Jurkat, Clone E6-1 (cell line): Measurements from ENCODE around the gene NAP1L1.
A peak's percentile ranks its signal among the peaks of the same experiment; 100 is the strongest.

Experiments used
- DNase-seq: peaks from one replicate; pipeline ENCODE4 v3.0.0-alpha.2; 2011; ENCODE audit warnings: low read depth, low spot score
- H3K4me3 ChIP-seq: 2 replicates; pipeline ENCODE4 v1.5.1; 2011; ENCODE audit warnings: mild to moderate bottlenecking, low read length, control low read depth, moderate library complexity

The NAP1L1 gene

GRCh38 chr12:76047742-76048141, 36.7 kb downstream of the NAP1L1 start:
- no peak overlapping the region for H3K4me3 ChIP-seq
- DNase-seq: no peak

- H3K4me3 ChIP-seq: no peak overlapping the region
- no peak for DNase-seq
Observed at GRCh38 chr12:76047060-76047459, 37.4 kb downstream of the NAP1L1 start.

GRCh38 chr12:76043377-76043776, 41.1 kb downstream of the NAP1L1 start:
- H3K4me3 ChIP-seq: no peak overlapping the region
- DNase-seq: no peak

GRCh38 chr12:76042147-76042546, 42.3 kb downstream of the NAP1L1 start:
- H3K4me3 ChIP-seq: no peak overlapping the region
- no peak for DNase-seq

GRCh38 chr12:76041406-76041805, 43.1 kb downstream of the NAP1L1 start:
- DNase-seq: no peak
- H3K4me3 ChIP-seq: no peak overlapping the region

GRCh38 chr12:76040461-76040860, 44.0 kb downstream of the NAP1L1 start:
- no peak overlapping the region for H3K4me3 ChIP-seq
- no peak for DNase-seq

- no peak for DNase-seq
- H3K4me3 ChIP-seq: no peak overlapping the region
Observed at GRCh38 chr12:76038176-76038575, 46.3 kb downstream of the NAP1L1 start.

- DNase-seq: peak; percentile 70
- H3K4me3 ChIP-seq: no peak overlapping the region
Observed at GRCh38 chr12:76037130-76038103, 47.1 kb downstream of the NAP1L1 start.

- no peak for DNase-seq
- H3K4me3 ChIP-seq: no peak overlapping the region
Observed at GRCh38 chr12:76035045-76035444, 49.4 kb downstream of the NAP1L1 start.

GRCh38 chr12:76033081-76034011, 51.1 kb downstream of the NAP1L1 start:
- H3K4me3 ChIP-seq: no peak overlapping the region
- DNase-seq: no peak

- peak overlapping the region; percentile 57 for H3K4me3 ChIP-seq
- DNase-seq: no peak
Observed at GRCh38 chr12:76032043-76032981, 52.2 kb downstream of the NAP1L1 start.

GRCh38 chr12:76031414-76032042, 53.0 kb downstream of the NAP1L1 start, which contains the start of gene PHLDA1:
Gene PHLDA1, minus strand, starts transcription at chr12:76031776.
- DNase-seq: peak; percentile 71

GRCh38 chr12:76031081-76031413, 53.4 kb downstream of the NAP1L1 start:
- no peak for DNase-seq
- H3K4me3 ChIP-seq: peak overlapping the region; percentile 57

More at GRCh38 chr12:76031414-76032042, 53.0 kb downstream of the NAP1L1 start, which contains the start of gene PHLDA1:
- peak within 1 kb of the TSS; percentile 57 for H3K4me3 ChIP-seq

- H3K4me3 ChIP-seq: peak overlapping the region; percentile 57
- DNase-seq: no peak
Observed at GRCh38 chr12:76030341-76031080, 54.0 kb downstream of the NAP1L1 start.

GRCh38 chr12:76029982-76030340, 54.5 kb downstream of the NAP1L1 start:
- H3K4me3 ChIP-seq: no peak overlapping the region
- DNase-seq: no peak

GRCh38 chr12:76028571-76029277, 55.8 kb downstream of the NAP1L1 start:
- DNase-seq: no peak
- no peak overlapping the region for H3K4me3 ChIP-seq

- no peak for DNase-seq
- H3K4me3 ChIP-seq: no peak overlapping the region
Observed at GRCh38 chr12:76026643-76027063, 57.8 kb downstream of the NAP1L1 start.
